Limb (tissue), 2 donors: ENCODE measurements around the gene STK32C.
A peak's percentile ranks its signal among the peaks of the same experiment; 100 is the strongest.

Experiments
- DNase-seq, 2 donors: peaks; one replicate each; pipeline ENCODE4 v3.0.0-alpha.2; 2016; ENCODE audit errors: extremely low spot score in 2 of 2

Gene STK32C

DNA sequence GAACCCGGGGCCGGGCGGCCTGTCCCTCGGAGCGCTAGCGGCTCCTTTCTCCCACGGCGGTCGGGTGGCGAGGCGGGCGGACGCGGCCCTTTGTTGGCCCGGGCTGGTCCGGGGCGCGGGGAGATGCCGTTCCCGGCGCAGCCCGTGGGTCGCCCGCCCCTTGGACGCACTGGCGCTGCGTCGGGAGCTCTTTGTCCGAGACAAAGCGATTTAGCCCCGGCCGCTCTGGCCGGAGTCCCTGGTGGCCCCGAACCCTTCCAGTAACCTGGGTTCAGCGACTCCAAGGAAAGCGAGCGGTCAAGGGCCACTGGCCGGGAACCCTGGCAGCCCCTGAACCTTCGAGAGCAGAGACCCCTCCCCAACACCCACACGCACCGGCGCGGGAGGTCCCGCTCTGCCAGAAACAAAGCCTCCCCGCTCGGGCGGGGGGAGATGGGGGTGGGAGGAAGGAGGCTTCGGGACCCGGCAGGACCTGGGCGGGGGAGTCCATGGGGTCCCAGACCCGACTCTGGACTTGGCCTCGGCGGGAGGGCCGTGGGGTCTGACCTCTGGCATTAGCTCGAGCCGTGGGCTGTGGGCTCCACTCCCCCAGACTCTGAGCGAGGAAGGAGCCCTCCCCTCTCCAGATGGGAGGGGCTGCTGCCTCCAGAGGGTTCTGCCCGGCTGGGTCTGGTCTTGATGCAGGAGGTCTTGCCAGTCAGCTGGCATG lies 120.2 kb downstream of the STK32C start:
- peak in 1 of 2 donors; percentile 57 for DNase-seq

GRCh38 chr10:132186488-132187429 lies 121.0 kb downstream of the STK32C start, which contains the start of gene DPYSL4:
DPYSL4 (plus strand) TSS chr10:132186948; CDS start chr10:132187064, 116 bp downstream.
- peak in 1 of 2 donors; percentile 83 for DNase-seq

DNA sequence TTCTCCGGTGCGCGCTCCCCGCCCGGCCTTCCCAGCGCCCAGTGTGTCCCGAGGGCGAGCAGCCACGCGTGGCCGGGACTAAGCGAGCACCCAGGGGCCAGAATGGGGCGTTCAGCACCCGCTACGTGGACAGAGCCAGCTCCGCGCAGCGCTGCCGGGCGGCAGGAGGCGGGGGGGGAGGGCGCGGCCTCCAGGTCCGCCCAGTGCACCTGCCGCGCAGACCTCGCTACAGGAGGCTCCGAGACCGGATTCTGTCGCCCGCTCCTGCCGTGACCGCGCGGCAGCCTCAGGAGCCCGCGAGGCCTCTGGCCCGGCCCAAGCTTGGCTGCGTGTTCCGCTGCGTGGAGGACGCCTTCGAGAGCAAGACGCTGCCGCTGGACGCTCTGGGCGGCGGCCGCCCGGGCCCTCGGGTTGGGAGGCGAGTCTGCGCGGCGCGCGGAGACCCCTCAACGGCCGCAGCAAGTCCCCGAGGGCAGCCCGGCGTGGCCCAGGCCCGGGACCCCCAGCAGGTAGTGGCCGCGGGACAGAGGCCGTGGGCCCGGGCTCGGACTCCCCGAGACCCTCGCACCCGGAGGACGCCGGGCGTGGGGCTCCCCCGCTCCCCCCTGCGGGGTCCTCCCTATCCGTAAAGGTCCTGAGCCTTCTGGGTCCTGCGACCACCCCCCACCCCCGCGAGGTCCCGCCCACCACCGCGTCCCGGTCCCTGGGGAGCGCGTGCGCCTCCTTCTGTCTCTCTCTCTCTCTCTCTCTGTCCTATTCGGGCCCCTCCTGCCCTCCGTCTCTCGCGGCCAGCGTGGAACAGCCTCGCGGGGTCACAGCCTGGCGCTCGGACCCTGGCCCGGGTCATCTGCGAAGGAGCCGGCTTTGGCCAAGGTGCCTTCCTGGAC lies 121.9 kb downstream of the STK32C start:
- DNase-seq: peak; percentile 27 to 77

- no peak for DNase-seq
Observed at GRCh38 chr10:132184816-132185593, 122.7 kb downstream of the STK32C start.

DNA sequence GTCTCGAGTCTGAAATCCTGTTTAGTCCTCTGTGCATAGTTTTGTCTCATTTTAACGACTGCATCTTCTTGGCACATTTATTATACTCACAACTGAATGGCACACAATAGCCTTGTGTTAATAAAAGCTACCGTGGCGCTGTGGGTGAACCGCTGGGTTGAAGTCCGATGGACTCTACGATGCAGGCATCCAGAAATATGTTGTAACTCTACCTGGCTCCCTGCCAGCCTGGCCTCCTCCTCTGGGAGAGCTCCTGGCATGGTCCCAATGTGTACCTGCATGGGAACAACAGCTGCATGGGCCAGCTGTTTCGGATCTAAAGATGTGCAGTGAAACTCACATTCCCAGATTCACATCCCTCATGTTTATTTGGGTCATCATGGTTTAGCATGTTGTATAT lies 124.7 kb downstream of the STK32C start:
- DNase-seq: no peak

DNA sequence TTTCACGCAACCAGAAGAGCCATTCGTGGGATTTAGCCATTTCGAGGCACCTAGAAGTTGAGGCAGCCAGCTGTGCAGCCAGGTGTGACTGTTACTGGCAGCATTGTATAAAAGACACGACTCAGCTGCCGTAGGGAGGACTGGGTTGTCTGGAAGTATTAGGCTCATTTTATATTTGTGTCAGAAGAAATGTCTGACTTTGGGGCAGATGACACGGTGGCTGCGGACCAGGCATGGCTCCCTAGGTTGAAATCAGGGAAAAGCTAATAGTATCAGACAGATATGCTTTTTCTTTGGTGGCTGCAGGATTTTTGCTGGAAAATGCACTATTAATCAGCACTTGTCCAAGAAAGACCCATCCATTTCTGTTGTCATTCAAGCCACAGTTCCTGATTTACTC lies 125.2 kb downstream of the STK32C start:
- no peak for DNase-seq

GRCh38 chr10:132181691-132182425 lies 125.9 kb downstream of the STK32C start:
- no peak for DNase-seq

DNA sequence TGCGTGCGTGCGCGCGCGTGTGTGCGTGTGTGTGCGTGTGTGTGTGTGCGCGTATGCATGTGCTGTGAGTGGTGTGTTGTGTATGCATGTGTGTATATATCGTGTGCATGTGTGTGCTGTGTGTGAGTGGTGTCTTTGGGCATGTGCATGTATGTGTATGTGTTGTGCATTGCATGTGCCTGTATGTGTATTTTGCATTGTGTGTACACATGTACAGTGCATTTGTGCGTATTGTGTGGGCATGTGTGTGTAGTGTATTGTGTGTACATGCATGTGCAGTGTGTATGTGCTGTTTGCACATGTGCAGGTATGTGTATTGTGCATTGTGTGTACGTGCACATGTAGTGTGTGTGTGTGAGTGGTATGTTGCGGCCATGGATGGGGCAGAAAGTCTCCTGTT lies 127.0 kb downstream of the STK32C start:
- DNase-seq: no peak

GRCh38 chr10:132179551-132180392 lies 128.0 kb downstream of the STK32C start:
- DNase-seq: no peak

GRCh38 chr10:132178672-132179545 lies 128.8 kb downstream of the STK32C start:
- DNase-seq: no peak

DNA sequence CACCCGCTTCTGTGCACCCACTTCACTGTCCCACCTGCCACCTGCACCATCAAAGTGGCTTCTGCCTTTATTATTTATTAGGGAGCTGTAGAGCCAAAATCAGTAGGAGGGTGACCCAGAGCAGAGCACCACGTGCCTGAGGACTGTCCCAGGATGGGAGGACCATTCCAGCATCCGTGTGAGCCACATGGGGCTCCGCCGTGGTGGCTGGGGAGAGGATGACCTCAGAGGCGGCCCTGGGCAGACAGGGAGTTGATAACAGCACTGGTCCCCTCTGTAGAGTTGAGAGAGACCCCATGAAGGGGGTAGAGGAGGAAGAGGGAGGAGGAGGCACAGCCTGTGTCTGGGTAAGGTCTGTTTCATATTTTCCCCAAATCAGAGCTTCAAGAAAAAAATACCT lies 129.7 kb downstream of the STK32C start:
- no peak for DNase-seq

GRCh38 chr10:132176623-132177500 lies 130.9 kb downstream of the STK32C start:
- DNase-seq: no peak

DNA sequence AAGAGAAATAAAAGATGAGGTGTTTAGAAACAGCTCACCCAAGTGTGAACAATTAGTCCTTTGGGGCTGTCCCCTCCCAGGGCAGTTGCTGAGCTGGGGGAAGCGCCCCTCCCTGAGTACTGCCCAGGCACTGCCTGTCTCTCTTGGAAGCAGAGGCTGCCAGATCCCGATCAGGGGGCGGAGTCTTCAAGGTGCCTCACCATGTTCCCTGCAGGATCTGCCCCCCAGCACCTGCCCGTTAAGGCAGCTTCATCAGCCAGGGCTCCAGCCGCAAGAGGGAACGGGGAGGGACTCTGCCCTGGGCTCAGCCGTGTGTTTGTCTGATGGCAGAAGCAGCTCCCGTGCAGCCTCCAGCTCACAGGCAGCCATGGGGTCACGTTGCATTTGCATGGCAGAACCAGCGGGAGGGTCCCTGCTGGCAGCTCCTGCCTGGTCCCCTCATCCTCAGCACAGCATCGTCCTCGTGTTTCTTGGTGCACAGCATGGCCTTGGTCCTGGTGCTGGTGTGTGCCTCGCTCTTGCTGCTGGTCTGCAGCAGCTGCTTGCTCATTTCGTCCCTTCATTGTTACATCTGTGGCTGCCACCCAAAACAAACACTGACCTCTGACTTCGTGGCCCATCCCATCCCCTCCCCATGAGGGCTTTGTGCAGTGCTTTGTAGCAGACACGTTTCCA lies 131.7 kb downstream of the STK32C start:
- no peak for DNase-seq

GRCh38 chr10:132175408-132175807 lies 132.3 kb downstream of the STK32C start:
- no peak for DNase-seq

- DNase-seq: no peak
Observed at GRCh38 chr10:132174237-132174636, 133.5 kb downstream of the STK32C start.

- DNase-seq: no peak
Observed at GRCh38 chr10:132173185-132173584, 134.6 kb downstream of the STK32C start.
